Measurements from ENCODE around the gene ZFP92.

The ZFP92 gene

DNA sequence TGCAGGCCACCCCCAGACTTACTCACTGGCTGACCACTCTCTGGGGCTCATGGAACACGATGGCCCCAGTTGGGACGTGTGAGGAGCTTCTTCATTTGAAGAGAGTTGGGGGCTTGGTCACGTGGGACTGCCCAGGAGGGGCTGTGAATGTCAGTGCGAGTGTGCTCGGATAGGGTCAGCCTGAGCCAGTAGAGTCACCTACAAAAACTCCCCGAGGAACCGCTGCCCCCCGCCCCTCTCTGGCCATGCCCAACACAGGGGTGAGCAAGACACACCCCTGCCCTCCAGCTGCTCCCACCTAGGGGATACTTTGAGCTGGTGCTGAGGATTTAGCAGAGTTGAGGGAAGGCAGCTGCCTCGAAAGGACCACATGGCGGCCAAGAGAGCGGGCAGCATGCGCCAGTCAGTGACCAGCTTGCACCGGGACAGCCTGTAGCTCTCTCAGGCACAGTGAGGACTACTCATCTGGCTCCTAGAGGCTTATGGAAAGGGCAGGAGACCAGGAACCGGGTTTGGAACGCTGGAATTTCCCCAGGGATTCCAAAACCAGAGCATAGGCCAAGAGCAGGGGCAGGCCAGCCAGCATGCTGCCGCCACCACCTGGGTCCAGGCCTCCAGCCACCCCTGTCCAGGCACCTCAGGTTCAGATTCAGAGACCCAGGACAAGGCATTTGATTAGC, 18.5 kb upstream of the ZFP92 start:
- Histone ChIP-seq H3K4me3 (ENCODE audit: severe bottlenecking) (no peak overlapping the region), H3K27me3 (ENCODE audit: insufficient read depth, poor library complexity, severe bottlenecking) (no peaks in the 10 kb centered on the region), H3K27ac (ENCODE audit: poor library complexity, severe bottlenecking) (no peak overlapping the region), H3K36me3 (ENCODE audit: low read depth) (no peaks in the 10 kb centered on the region), H3K4me1 (ENCODE audit: insufficient read depth, poor library complexity, severe bottlenecking) (no peaks in the 10 kb centered on the region), H3K9me3 (ENCODE audit: severe bottlenecking) (no peaks in the 10 kb centered on the region)
- TF ChIP-seq, protein P1, sequence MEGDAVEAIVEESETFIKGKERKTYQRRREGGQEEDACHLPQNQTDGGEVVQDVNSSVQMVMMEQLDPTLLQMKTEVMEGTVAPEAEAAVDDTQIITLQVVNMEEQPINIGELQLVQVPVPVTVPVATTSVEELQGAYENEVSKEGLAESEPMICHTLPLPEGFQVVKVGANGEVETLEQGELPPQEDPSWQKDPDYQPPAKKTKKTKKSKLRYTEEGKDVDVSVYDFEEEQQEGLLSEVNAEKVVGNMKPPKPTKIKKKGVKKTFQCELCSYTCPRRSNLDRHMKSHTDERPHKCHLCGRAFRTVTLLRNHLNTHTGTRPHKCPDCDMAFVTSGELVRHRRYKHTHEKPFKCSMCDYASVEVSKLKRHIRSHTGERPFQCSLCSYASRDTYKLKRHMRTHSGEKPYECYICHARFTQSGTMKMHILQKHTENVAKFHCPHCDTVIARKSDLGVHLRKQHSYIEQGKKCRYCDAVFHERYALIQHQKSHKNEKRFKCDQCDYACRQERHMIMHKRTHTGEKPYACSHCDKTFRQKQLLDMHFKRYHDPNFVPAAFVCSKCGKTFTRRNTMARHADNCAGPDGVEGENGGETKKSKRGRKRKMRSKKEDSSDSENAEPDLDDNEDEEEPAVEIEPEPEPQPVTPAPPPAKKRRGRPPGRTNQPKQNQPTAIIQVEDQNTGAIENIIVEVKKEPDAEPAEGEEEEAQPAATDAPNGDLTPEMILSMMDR (IDR thresholded peaks at IDR 0.05; ENCODE audit: poor library complexity, severe bottlenecking): no peak
- ATAC-seq (ENCODE audit: low read depth): no peak
- no peak for DNase-seq (ENCODE audit: low spot score)

DNA sequence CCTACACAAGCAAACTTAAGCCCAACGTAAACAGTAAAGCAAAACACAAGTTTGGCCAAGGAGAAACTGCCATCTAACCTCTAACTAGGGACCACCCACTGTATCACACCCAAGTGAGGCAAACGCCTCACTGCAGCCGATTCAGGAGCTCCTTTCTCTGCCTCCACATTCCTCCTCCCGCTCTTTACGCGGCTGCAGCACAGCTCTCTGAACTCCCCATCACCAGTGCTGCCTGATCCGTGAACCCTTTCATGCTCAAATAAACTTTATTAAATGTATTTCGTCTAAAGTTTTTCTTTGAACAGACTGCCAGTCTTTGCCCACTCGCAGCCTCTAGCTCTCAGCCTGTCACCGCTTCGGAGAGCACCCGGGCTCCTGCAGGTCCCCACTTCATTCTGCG, 16.7 kb upstream of the ZFP92 start:
- ATAC-seq (ENCODE audit: low read depth): no peak
- TF ChIP-seq, protein P1 (IDR thresholded peaks at IDR 0.05; ENCODE audit: poor library complexity, severe bottlenecking): no peak
- H3K9me3 ChIP-seq (ENCODE audit: severe bottlenecking): no peaks in the 10 kb centered on the region
- H3K27me3 ChIP-seq (ENCODE audit: insufficient read depth, poor library complexity, severe bottlenecking): no peaks in the 10 kb centered on the region
- H3K27ac ChIP-seq (ENCODE audit: poor library complexity, severe bottlenecking): no peak overlapping the region
- H3K4me3 ChIP-seq (ENCODE audit: severe bottlenecking): no peak overlapping the region
- DNase-seq (ENCODE audit: low spot score): no peak
- no peaks in the 10 kb centered on the region for H3K4me1 ChIP-seq (ENCODE audit: insufficient read depth, poor library complexity, severe bottlenecking)
- H3K36me3 ChIP-seq (ENCODE audit: low read depth): no peaks in the 10 kb centered on the region

DNA sequence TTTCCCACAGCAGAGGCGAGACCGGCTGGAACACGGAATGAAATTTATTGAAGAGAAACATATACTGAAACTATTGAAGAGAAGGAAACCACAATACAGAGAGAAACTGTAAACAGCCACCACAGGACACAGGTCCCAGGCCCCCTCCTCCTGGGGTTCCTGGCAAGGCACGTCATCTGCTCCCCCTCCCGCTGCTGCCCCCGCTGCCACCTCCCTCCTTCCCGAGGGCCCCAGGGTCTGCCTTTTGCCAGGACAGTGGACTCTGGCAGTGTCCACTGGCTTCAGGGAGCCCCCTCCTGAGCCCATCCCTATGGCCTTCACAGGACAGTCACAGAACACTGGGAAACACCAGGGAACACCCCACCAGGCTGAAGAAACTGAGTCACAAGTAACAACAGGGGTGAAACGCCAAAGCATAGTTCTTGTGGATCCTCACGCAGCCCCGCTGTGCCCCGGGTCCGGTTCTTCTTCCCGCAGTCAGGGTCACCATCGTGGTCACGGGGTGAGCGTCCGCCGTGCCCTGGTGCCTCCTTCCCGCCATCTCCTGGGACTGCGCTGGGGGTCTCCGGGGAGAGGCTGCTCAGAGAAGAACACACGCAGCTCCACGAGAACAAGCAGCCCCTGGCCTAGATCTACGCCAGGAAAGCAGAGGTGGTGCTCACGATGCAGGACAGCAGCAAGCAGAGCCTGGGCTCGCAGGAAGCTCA, 15.5 kb upstream of the ZFP92 start:
- H3K36me3 ChIP-seq (ENCODE audit: low read depth): no peaks in the 10 kb centered on the region
- H3K9me3 ChIP-seq (ENCODE audit: severe bottlenecking): no peaks in the 10 kb centered on the region
- H3K4me1 ChIP-seq (ENCODE audit: insufficient read depth, poor library complexity, severe bottlenecking): no peaks in the 10 kb centered on the region
- no peak for ATAC-seq (ENCODE audit: low read depth)
- TF ChIP-seq, protein P1 (IDR thresholded peaks at IDR 0.05; ENCODE audit: poor library complexity, severe bottlenecking): no peak
- H3K27ac ChIP-seq (ENCODE audit: poor library complexity, severe bottlenecking): no peak overlapping the region
- no peak for DNase-seq (ENCODE audit: low spot score)
- H3K27me3 ChIP-seq (ENCODE audit: insufficient read depth, poor library complexity, severe bottlenecking): no peaks in the 10 kb centered on the region
- no peak overlapping the region for H3K4me3 ChIP-seq (ENCODE audit: severe bottlenecking)

DNA sequence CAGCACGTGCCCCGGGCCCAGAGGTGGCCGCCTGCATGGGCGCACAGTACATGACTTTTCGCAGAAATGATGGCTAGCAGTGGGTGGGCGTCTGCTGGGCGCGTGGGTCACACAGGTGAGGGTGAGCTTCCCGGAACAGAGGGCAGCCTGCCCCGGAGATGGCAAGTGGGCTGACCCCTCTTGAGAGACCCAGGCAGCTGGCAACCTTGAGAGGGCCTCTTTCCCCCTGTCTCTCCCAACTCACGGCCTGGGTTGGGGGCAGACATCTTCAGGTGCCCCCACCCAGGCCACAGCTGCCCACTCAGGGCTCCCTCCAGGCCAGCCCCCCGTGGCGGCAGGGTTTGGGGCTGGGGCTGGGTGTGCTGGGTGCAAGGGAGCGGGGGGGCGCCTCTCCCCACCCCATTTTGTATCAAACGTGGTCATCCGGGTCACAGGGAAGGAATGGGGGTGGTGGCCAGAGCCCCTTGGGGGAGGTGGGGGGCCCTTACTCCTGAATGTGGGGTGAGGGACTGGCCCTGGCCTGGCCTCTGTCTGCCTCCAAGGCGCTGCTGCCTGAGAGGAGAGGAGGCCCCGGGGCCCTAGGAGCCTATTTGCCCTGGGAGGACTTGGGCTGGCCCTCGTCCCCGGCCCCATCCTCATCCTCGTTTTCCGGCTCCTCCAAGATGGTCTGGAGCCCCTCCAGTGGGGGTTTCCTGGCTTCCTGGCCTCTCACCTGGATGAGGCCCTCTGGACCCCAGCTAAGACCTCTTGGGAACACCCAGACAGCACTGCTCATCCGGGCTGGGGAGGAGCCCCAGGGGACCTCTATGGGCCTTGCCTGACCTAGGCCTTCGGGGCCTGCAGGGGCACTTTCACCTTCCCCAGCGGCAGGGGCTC, 14.7 kb upstream of the ZFP92 start:
- DNase-seq (ENCODE audit: low spot score) (no peak), ATAC-seq (ENCODE audit: low read depth) (no peak)
- Histone ChIP-seq H3K9me3 (ENCODE audit: severe bottlenecking) (no peaks in the 10 kb centered on the region), H3K27ac (ENCODE audit: poor library complexity, severe bottlenecking) (no peak overlapping the region), H3K27me3 (ENCODE audit: insufficient read depth, poor library complexity, severe bottlenecking) (no peaks in the 10 kb centered on the region), H3K36me3 (ENCODE audit: low read depth) (no peaks in the 10 kb centered on the region), H3K4me1 (ENCODE audit: insufficient read depth, poor library complexity, severe bottlenecking) (no peaks in the 10 kb centered on the region), H3K4me3 (ENCODE audit: severe bottlenecking) (no peak overlapping the region)
- TF ChIP-seq, protein P1 (IDR thresholded peaks at IDR 0.05; ENCODE audit: poor library complexity, severe bottlenecking): no peak
